GM21737 (cell line): Measurements from ENCODE around the gene RNF26.
A peak's percentile ranks its signal among the peaks of the same experiment; 100 is the strongest.

Source experiments
- ATAC-seq: cut with Tn5 transposase; IDR thresholded peaks from one replicate; pipeline ENCODE4 v1.9.1; 2021; ENCODE audit warnings: mild to moderate bottlenecking, moderate library complexity; ENCODE audit not compliant: unreplicated experiment

RNF26 gene

GRCh38 chr11:119315131-119316015 is 19.0 kb upstream of the RNF26 start:
- no peak for ATAC-seq

GRCh38 chr11:119316016-119316728 is 18.2 kb upstream of the RNF26 start:
- no peak for ATAC-seq

DNA sequence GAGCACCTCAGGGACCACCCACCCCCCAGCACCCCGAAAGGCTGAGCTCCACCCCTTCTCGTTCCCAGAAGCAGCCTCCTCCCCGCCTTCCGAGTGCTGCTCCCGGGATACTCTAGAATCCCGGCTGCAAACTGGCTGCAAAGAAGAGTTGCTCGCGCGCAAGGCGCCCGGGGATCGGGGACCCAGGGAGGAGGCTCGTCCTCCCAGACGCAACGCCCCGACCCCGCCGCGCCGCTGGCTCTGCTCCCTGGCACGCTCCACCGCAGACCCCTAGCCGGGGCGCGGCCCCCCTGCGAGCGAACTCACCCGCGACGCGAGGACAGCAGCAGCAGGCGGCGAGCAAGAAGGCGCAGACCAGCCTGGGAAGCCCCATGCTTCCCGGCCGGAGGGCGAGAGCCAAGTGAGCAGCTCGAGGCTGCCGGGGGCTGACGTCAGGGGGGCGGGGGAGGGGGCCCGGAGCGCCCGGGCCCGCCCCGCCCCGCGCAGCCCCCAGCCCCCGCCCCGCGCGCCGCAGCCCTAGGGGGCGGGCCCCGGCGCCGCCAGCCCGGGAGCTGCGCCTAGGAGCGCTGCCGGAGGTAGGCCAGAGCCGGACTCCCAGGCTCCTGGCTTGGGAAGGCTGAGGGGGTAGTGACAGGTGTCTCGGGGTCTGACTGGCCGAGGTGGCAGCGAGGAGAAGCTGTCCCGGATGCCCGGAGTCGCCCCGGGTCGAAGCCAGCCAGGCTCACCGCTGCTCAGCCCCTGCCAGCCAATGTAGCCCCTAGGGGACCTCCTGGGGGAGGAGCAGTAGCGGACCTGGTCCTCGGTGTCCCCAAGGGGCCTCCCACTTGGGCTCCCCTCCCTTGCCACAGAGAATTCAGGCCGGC is 17.4 kb upstream of the RNF26 start, which contains the start of gene MCAM:
TSS of gene MCAM (minus strand) at position 402 of the 863 bp plus-strand sequence. CDS start at position 373, 29 bp downstream.
- no peak for ATAC-seq

DNA sequence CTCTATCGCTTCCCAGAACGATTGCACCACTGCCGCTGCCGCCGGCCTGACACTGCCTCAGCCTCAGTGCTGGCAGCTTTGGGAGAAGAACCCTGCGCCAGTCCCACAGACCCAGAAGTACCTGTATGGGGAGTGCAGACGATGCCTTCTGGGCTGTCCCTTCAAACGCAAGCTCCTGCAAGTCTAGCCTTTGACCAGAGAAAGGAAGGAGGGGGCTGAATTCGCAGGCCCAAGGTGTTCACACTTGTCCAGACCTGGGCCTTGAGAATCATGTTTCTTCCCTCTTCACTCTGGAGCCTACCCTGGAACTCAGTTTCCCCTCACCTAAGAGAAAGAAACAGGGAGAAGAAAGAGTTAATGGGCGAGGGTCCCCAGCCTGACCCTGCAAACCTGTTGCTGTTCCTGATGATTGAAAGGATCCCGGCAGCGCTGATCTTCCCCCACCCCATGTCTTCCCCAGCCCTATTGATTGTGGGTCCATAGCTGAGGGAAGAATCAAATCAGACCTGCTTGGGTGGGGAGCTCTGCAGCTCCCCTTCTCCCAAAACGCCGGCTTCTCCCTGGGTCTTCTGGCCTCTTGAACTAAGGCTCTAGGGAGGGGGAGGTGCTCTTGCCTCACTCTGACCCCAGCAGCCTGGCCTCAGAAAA is 16.6 kb upstream of the RNF26 start:
- no peak for ATAC-seq

- ATAC-seq, result no peak
These were observed 15.8 kb upstream of the RNF26 start for GRCh38 chr11:119318240-119319135.

DNA sequence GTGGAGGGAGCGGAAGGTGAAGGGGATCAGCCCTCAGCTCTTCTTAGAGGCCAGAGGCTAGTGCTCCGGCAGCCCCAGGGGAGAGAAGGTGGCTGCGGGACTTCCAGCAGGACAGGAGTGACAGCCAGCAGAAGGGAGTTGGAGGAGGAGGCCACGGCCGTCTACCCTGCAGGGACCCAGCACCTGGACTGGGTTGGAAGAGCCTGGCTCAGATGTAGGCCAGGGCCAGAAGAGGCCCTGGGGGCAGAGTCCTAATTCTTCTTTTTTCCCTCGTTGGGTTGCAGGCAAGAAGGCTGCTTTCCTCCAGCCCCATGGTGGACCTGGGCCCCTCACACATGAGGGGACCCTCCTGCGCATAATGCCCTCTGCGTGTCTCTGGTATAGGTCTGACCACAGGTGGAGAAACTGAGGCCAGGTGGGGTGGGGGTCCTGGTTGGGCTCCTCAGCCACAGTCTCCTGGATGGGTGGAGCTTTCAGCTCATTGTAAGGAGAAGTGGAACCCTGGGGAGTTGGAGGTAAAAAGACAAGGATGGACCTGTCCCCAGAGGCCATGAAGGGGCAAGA is 15.1 kb upstream of the RNF26 start:
- ATAC-seq, result no peak

DNA sequence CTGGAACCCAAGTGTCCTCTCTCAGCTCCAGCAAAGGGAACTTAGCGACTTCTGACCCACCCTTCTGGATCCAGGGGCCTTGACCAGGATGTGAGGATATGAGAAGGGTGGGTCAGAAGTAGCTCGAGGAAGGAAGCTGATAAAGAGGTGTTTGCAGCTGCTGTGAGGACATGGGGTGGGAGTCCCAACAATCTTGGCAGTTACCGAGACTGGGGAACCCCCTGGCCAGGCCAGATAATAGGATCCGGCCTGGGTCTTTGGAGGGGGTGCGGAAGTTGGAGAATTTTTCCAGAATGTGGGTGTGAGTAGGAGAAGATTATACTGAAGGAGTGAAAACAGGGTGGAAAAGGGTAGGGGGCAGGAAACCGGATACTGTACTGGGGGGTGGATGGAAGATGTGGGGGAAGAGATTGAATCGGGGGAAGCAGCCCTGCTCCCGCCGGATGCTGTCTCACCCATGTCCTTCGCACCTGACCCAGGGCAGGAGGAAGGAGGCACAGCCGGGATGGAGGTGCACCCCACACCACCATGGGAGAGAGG is 14.6 kb upstream of the RNF26 start:
- no peak for ATAC-seq

- ATAC-seq, result no peak
These were observed 14.0 kb upstream of the RNF26 start for GRCh38 chr11:119320240-119320775.

DNA sequence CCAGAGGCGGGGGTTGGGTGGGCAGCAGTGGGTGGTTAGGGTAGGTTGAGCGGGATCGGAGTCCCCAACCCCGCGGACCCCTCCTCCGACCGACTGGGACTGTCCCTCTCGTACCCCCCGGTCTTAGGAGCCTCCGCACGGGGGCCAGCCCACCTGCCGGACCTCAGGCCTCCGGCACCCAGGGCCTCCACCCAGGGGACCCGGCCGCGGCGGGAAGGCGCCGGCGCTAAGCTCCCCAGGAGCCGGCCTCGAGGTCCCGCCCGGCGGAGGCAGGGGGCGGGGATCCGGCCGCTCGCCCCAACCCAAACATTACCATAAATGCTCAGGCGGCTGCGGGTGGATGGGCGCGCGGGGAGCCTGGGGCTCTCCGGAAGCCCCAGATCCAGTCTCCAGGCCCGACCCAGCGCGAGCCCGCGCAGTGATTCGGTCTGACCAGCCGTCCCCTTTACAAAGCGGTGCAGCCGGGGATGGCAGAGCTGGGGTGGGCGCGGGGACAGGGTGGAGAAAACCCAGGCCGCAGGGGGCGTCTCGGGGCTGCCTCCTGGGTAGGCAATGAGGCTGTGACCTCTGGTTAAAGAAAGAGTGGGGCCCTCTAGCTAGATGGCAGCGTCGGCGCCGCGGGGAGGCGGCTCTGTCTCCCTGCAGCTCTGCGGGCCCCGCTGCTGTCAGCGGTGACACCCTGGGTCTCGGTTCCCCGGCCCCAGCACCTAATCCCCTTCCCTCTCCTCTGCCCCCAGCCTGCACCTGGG is 13.4 kb upstream of the RNF26 start:
- ATAC-seq, result peak; percentile 52

GRCh38 chr11:119322360-119322739 is 12.0 kb upstream of the RNF26 start:
- ATAC-seq, result no peak

DNA sequence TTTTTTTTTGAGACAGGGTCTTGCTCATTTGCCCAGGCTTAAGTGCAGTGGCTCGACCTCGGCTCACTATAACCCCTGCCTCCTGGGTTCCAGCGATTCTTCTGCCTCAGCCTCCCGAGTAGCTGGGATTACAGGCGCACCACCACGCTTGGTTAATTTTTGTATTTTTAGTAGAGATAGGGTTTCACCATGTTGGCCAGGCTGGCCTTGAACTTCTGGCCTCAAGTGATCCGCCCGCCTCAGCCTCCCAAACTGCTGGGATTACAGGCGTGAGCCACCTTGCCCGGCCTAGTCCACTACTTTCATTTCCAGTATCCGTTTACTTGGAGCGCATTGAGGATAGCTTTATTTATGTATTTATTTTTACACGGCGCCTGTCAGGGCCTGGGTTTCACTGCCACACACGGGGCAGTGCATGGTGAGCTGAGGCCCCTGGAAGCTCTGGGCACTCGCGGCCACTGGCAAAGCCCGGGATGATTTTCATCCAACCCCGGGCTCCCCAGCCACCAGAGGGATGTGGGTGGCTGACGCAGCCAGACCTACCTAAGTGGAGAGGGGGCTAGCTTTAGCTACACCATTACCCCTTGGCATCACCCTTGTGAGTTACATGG is 11.3 kb upstream of the RNF26 start:
- ATAC-seq, result no peak

DNA sequence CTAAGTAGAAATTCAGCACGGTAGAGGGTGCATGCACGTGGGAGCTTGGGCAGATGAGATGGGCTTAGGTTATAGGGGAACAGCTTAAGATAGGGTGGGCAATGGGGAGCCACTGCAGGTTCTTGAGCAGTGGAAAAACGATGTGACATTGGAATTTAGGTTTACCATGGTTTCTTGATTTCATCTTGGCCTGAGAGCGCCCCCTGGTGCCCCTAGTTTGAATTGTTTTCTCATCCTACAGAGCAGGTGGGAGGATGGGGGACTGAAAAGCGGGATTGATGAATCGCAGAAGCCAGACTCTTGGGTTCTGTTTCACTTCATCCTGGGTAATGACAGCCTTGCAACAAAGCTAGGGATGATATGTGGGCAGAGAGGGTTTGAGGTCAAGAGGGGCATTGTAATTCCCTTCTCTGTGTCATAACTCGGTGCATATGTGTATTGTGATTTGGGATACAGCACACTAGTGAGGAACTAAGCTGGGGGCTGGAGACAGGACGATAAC is 10.7 kb upstream of the RNF26 start:
- ATAC-seq, result no peak

GRCh38 chr11:119324189-119324588 is 10.1 kb upstream of the RNF26 start:
- no peak for ATAC-seq

DNA sequence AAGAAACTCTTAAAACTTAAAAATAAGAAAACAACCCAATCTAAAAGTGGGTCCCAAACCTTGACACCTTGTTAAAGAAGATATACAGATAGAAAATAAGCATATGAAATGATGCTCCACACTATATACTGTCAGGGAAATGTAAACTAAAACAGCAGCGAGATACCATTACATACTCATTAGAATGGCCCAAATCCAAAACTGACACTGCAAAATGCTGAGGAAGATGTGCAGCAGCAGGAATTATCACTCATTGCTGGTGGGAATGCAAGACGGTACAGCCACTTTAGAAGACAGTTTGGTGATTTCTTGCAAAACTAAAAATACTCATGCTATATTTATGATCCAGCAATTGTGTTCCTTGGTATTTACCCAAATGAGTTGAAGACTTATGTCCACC is 5.0 kb upstream of the RNF26 start:
- no peak for ATAC-seq

- no peak for ATAC-seq
These were observed 4.1 kb upstream of the RNF26 start for GRCh38 chr11:119330237-119330636.

- ATAC-seq, result no peak
These were observed 2.1 kb upstream of the RNF26 start for GRCh38 chr11:119332111-119332765.

DNA sequence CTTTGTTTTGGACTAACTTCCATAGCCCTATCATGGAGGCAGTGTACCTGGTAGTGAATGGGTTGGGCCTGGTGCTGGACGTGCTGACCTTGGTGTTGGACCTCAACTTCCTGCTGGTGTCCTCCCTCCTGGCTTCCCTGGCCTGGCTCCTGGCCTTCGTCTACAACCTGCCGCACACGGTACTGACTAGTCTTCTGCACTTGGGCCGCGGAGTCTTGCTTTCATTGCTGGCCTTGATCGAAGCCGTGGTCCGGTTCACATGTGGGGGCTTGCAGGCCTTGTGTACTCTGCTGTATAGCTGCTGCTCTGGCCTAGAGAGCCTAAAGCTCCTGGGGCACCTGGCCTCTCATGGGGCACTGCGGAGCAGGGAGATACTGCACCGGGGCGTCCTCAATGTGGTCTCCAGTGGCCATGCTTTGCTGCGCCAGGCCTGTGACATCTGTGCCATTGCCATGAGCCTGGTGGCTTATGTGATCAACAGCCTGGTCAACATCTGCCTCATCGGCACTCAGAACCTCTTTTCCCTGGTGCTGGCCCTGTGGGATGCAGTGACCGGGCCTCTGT is 846 bp downstream of the RNF26 start:
- ATAC-seq, result no peak
